HG03280 (cell line): Measurements from ENCODE around the gene PBX1.
"Not testable (repeated sequence)": the region's sequence is repeated elsewhere in the genome, so short reads cannot be mapped to it uniquely, and the experiment has no call there.

Experiments
- ATAC-seq: cut with Tn5 transposase; IDR thresholded peaks from one replicate; pipeline ENCODE4 v1.9.1; 2021; ENCODE audit warnings: mild to moderate bottlenecking, moderate library complexity; ENCODE audit not compliant: unreplicated experiment

Gene PBX1

GRCh38 chr1:164638492-164639202 is 79.7 kb downstream of the PBX1 start:
- no peak for ATAC-seq

- ATAC-seq: no peak
Measured at GRCh38 chr1:164640686-164641352, 81.8 kb downstream of the PBX1 start.

- ATAC-seq: no peak
Measured at GRCh38 chr1:164641353-164641730, 82.4 kb downstream of the PBX1 start.

GRCh38 chr1:164643018-164643417 is 84.0 kb downstream of the PBX1 start:
- ATAC-seq: no peak

- no peak for ATAC-seq
Measured at GRCh38 chr1:164644268-164644667, 85.3 kb downstream of the PBX1 start.

- ATAC-seq: no peak
Measured at GRCh38 chr1:164644774-164645644, 86.0 kb downstream of the PBX1 start.

- no peak for ATAC-seq
Measured at GRCh38 chr1:164645921-164646320, 86.9 kb downstream of the PBX1 start.

GRCh38 chr1:164647211-164647610 is 88.2 kb downstream of the PBX1 start:
- ATAC-seq: no peak

- ATAC-seq: no peak
Measured at GRCh38 chr1:164648636-164649035, 89.7 kb downstream of the PBX1 start.

GRCh38 chr1:164649146-164649545 is 90.2 kb downstream of the PBX1 start:
- ATAC-seq: no peak

GRCh38 chr1:164650531-164650930 is 91.5 kb downstream of the PBX1 start:
- no peak for ATAC-seq

GRCh38 chr1:164651351-164651951 is 92.5 kb downstream of the PBX1 start:
- no peak for ATAC-seq

GRCh38 chr1:164652969-164653368 is 94.0 kb downstream of the PBX1 start:
- ATAC-seq: not testable (repeated sequence)

GRCh38 chr1:164653705-164654104 is 94.7 kb downstream of the PBX1 start:
- no peak for ATAC-seq

- ATAC-seq: no peak
Measured at GRCh38 chr1:164654200-164654599, 95.2 kb downstream of the PBX1 start.

GRCh38 chr1:164658864-164659263 is 99.9 kb downstream of the PBX1 start:
- ATAC-seq: no peak

GRCh38 chr1:164659621-164660411 is 100.8 kb downstream of the PBX1 start:
- ATAC-seq: no peak

- ATAC-seq: no peak
Measured at GRCh38 chr1:164660412-164660772, 101.4 kb downstream of the PBX1 start.

- no peak for ATAC-seq
Measured at GRCh38 chr1:164660775-164661174, 101.8 kb downstream of the PBX1 start.

- ATAC-seq: no peak
Measured at GRCh38 chr1:164662462-164662861, 103.5 kb downstream of the PBX1 start.

- no peak for ATAC-seq
Measured at GRCh38 chr1:164662955-164663354, 104.0 kb downstream of the PBX1 start.
